ENCODE results near the gene FOXP1.
A peak's percentile ranks its signal among the peaks of the same experiment; 100 is the strongest.

Gene FOXP1

GRCh38 chr3:71425491-71426071 lies 157.9 kb downstream of the FOXP1 start:
- peaks cover 21 to 67% of the 10 kb centered on the region in 2 experiments for H3K4me1 ChIP-seq (ENCODE audit: control insufficient read depth in 1 of 2, insufficient read depth in 1 of 2, low read depth in 1 of 2, low read length in 1 of 2)
- no peak overlapping the region for H3K4me3 ChIP-seq (ENCODE audit: low read depth in 1 of 2, low read length in 1 of 2)
- peak overlapping the region; percentile 46 for H3K27ac ChIP-seq
- no peaks in the 10 kb centered on the region for H3K36me3 ChIP-seq
- no peaks in the 10 kb centered on the region for H3K9me3 ChIP-seq
- no peak for TF ChIP-seq CTCF (IDR thresholded peaks at IDR 0.05)
- H3K27me3 ChIP-seq = no peaks in the 10 kb centered on the region

DNA sequence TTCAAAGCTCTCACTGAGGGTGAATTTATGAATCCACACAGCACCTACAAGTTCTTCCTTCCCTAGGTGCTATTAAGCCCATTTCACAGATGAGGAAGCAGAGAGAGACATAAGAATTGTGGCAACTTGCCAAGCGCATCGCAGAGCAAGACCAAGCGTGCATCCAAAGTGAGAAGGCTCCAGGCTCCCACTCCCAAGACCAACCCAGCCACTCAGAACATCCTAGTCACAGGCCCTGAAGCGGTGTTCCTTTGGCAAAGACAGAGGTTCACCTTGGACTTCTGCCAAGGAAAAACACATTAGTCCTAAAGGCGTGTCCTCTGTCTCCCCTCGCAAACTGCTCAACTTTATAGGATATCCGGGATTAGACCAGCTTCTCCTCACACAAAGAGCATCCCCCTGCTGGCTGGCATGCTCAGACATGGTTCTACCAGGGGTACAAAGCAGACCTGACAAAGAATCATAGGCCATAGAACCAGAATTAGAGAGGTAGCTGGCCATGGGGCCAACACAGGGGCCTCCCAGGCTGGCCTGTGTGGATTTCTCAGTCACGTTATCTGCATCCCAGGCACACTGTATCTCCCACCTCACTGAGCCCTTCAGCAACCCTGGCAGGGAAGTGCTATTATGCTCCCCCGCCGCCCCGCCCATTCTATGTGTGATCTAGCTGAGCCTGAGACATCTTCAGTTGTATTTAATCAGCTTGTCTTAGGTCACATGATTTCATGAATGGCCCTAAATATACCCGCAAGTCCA lies 160.2 kb downstream of the FOXP1 start:
- peaks cover 21 to 48% of the 10 kb centered on the region in 2 experiments for H3K4me1 ChIP-seq (ENCODE audit: control insufficient read depth in 1 of 2, insufficient read depth in 1 of 2, low read depth in 1 of 2, low read length in 1 of 2)
- no peaks in the 10 kb centered on the region for H3K36me3 ChIP-seq
- H3K9me3 ChIP-seq = no peaks in the 10 kb centered on the region
- no peak for TF ChIP-seq CTCF (IDR thresholded peaks at IDR 0.05)
- H3K4me3 ChIP-seq (ENCODE audit: low read depth in 1 of 2, low read length in 1 of 2) = no peak overlapping the region
- H3K27me3 ChIP-seq = no peaks in the 10 kb centered on the region
- H3K27ac ChIP-seq = peak overlapping the region; percentile 32

- Histone ChIP-seq H3K9me3 (no peaks in the 10 kb centered on the region), H3K4me3 (ENCODE audit: low read depth in 1 of 2, low read length in 1 of 2) (no peak overlapping the region), H3K4me1 (ENCODE audit: control insufficient read depth in 1 of 2, insufficient read depth in 1 of 2, low read depth in 1 of 2, low read length in 1 of 2) (peaks cover 23 to 39% of the 10 kb centered on the region in 2 experiments), H3K27me3 (no peaks in the 10 kb centered on the region), H3K27ac (peak overlapping the region; percentile 42), H3K36me3 (no peaks in the 10 kb centered on the region)
- TF ChIP-seq CTCF (IDR thresholded peaks at IDR 0.05) = no peak
These were observed 161.5 kb downstream of the FOXP1 start for GRCh38 chr3:71421820-71422566.

- no peaks in the 10 kb centered on the region for H3K27me3 ChIP-seq
- H3K4me1 ChIP-seq (ENCODE audit: control insufficient read depth in 1 of 2, insufficient read depth in 1 of 2, low read depth in 1 of 2, low read length in 1 of 2) = peaks cover 23 to 39% of the 10 kb centered on the region in 2 experiments
- H3K27ac ChIP-seq = peak overlapping the region; percentile 42
- TF ChIP-seq CTCF (IDR thresholded peaks at IDR 0.05) = no peak
- H3K4me3 ChIP-seq (ENCODE audit: low read depth in 1 of 2, low read length in 1 of 2) = no peak overlapping the region
- H3K9me3 ChIP-seq = no peaks in the 10 kb centered on the region
- H3K36me3 ChIP-seq = no peaks in the 10 kb centered on the region
These were observed 162.1 kb downstream of the FOXP1 start for GRCh38 chr3:71421475-71421819.

GRCh38 chr3:71419369-71419768 lies 164.2 kb downstream of the FOXP1 start:
- no peak for TF ChIP-seq CTCF (IDR thresholded peaks at IDR 0.05)
- no peak overlapping the region for H3K4me3 ChIP-seq (ENCODE audit: low read depth in 1 of 2, low read length in 1 of 2)
- peaks cover 20 to 29% of the 10 kb centered on the region in 2 experiments for H3K4me1 ChIP-seq (ENCODE audit: control insufficient read depth in 1 of 2, insufficient read depth in 1 of 2, low read depth in 1 of 2, low read length in 1 of 2)
- H3K9me3 ChIP-seq = no peaks in the 10 kb centered on the region
- no peaks in the 10 kb centered on the region for H3K27me3 ChIP-seq
- no peak overlapping the region for H3K27ac ChIP-seq
- no peaks in the 10 kb centered on the region for H3K36me3 ChIP-seq
